ENCODE results near the gene RPL19.
"Not testable (repeated sequence)": the region's sequence is repeated elsewhere in the genome, so short reads cannot be mapped to it uniquely, and the experiment has no call there.

RPL19 gene

GRCh38 chr17:39200070-39200879, at the start of gene RPL19:
RPL19 (plus strand) TSS chr17:39200283; CDS start chr17:39200345, 62 bp downstream.
- peak in 1 of 2 donors; percentile 73 for DNase-seq

- DNase-seq = no peak
Measured at GRCh38 chr17:39150795-39151149, 49.3 kb upstream of the RPL19 start.

GRCh38 chr17:39151150-39151942, 48.7 kb upstream of the RPL19 start, which contains the start of gene PLXDC1:
PLXDC1 (minus strand) TSS chr17:39151637; CDS start chr17:39151437, 200 bp downstream.
- DNase-seq = no peak

- no peak for DNase-seq
Measured at GRCh38 chr17:39151943-39152818, 47.9 kb upstream of the RPL19 start.

- peak; percentile 92 to 93 for DNase-seq
Measured at GRCh38 chr17:39153599-39154051, 46.5 kb upstream of the RPL19 start.

GRCh38 chr17:39155654-39156053, 44.4 kb upstream of the RPL19 start:
- DNase-seq = no peak

- no peak for DNase-seq
Measured at GRCh38 chr17:39156491-39156890, 43.6 kb upstream of the RPL19 start.

GRCh38 chr17:39158623-39159022, 41.5 kb upstream of the RPL19 start:
- no peak for DNase-seq

- DNase-seq = no peak
Measured at GRCh38 chr17:39161962-39162361, 38.1 kb upstream of the RPL19 start.

- DNase-seq = peak; percentile 64 to 87
Measured at GRCh38 chr17:39164675-39165143, 35.4 kb upstream of the RPL19 start.

GRCh38 chr17:39165178-39165840, 34.8 kb upstream of the RPL19 start:
- DNase-seq = no peak

- DNase-seq = no peak
Measured at GRCh38 chr17:39165841-39166349, 34.2 kb upstream of the RPL19 start, which contains the start of gene ARL5C. ARL5C (minus strand) TSS chr17:39166161; CDS start chr17:39165760, 401 bp downstream.

GRCh38 chr17:39166437-39167335, 33.4 kb upstream of the RPL19 start:
- DNase-seq = peak in 1 of 2 donors; percentile 30

GRCh38 chr17:39167476-39167875, 32.6 kb upstream of the RPL19 start:
- peak in 1 of 2 donors; percentile 96 for DNase-seq

GRCh38 chr17:39168503-39168902, 31.6 kb upstream of the RPL19 start:
- DNase-seq = not testable (repeated sequence)

GRCh38 chr17:39169101-39169500, 31.0 kb upstream of the RPL19 start:
- DNase-seq = no peak

GRCh38 chr17:39169518-39169917, 30.6 kb upstream of the RPL19 start:
- DNase-seq = no peak

GRCh38 chr17:39170109-39170508, 30.0 kb upstream of the RPL19 start:
- DNase-seq = peak in 1 of 2 donors; percentile 47

GRCh38 chr17:39170558-39170957, 29.5 kb upstream of the RPL19 start:
- DNase-seq = no peak

GRCh38 chr17:39171933-39172332, 28.1 kb upstream of the RPL19 start:
- DNase-seq = no peak

GRCh38 chr17:39173080-39173479, 27.0 kb upstream of the RPL19 start:
- DNase-seq = no peak

All from bone marrow (tissue), 2 donors.